Muscle layer of duodenum (tissue), 2 donors: Measurements from ENCODE around the gene HOXA10.

Experiments used
- H3K27ac ChIP-seq: one replicate; pipeline ENCODE4 v1.7.0; 2013; ENCODE audit warnings: mild to moderate bottlenecking, low read length
- H3K27me3 ChIP-seq: one replicate; pipeline ENCODE4 v1.7.0; 2013; ENCODE audit warnings: low read depth, mild to moderate bottlenecking, control low read depth, low read length
- H3K36me3 ChIP-seq, 2 donors: one replicate each; pipeline ENCODE4 v1.7.0; 2013; ENCODE audit warnings: low read length in 2 of 2, control low read depth in 1 of 2, mild to moderate bottlenecking in 1 of 2; ENCODE audit not compliant: insufficient read depth in 2 of 2, control insufficient read depth in 1 of 2
- H3K4me1 ChIP-seq, 2 donors: one replicate each; pipeline ENCODE4 v1.7.0; 2013; ENCODE audit warnings: low read length in 2 of 2, mild to moderate bottlenecking in 2 of 2, control low read depth in 1 of 2, moderate library complexity in 1 of 2; ENCODE audit not compliant: insufficient read depth in 2 of 2, control insufficient read depth in 1 of 2
- H3K4me3 ChIP-seq, 2 donors: one replicate each; pipeline ENCODE4 v1.7.0; 2013; ENCODE audit warnings: low read length in 2 of 2, low read depth in 1 of 2, mild to moderate bottlenecking in 1 of 2
- H3K9me3 ChIP-seq, 2 donors: one replicate each; pipeline ENCODE4 v1.7.0; 2013; ENCODE audit warnings: low read length in 2 of 2, control low read depth in 1 of 2, mild to moderate bottlenecking in 1 of 2; ENCODE audit not compliant: control insufficient read depth in 1 of 2
- donor health status: healthy.

Gene HOXA10

DNA sequence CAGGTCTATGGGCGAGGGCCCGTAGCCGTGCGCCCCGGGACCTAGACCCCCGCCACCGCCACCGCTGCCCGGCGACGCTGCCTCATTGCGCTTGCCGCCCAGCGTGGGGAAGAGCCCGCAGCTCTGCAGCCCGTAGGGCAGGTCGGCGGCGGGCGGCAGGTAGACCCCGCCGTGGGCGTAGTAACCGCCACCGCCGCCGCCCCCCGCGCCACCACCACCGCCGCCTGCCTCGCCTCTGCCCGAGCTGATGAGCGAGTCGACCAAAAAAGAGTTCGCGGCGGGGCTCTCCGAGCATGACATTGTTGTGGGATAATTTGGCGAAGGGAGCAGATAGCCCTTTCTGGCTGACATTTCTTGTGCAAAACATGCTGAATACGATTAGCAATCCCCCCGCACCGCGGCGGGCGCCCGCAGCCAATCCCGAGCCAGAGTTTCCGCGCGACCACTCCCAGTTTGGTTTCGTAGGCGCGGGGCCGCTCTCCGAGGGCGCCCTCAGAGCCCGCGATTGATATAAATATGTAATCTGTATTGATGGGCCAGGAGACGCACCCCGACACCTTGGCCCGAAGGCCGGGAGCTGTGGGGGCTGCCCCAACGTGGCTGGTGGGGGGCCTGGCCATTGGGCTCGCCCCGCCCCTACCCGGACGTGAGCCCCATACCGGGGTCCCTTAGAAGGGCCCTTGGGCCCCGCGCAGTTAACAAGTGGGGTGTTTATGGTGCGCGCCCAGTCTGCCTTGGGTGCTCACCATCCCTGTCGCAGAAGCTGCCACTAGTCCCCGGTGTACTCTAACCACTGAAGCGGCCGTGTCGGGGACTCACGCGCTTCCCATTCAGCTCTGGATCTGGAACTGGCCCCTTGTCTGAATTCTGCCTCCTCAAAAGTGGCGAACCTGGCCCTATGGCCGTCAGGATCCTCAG, at the start of gene HOXA10:
Gene HOXA10 (minus strand): TSS at position 365 of the 918 bp plus-strand sequence. CDS start 14 bp downstream, at position 351.
- Histone ChIP-seq H3K4me3 (peak within 1 kb of the TSS in 1 of 2 donors; percentile 55), H3K9me3 (no peaks in the 10 kb centered on the region), H3K36me3 (no peaks in the 10 kb centered on the region), H3K27ac (no peak within 1 kb of the TSS), H3K4me1 (peaks cover 0 to 34% of the 10 kb centered on the region in 2 donors), H3K27me3 (peaks cover 90% of the 10 kb centered on the region)

GRCh38 chr7:27221201-27221797, 47.2 kb upstream of the HOXA10 start:
- Histone ChIP-seq H3K4me3 (no peak overlapping the region), H3K4me1 (peaks cover 0 to 10% of the 10 kb centered on the region in 2 donors), H3K27ac (no peak overlapping the region), H3K9me3 (no peaks in the 10 kb centered on the region), H3K27me3 (peaks cover 60% of the 10 kb centered on the region), H3K36me3 (no peaks in the 10 kb centered on the region)

DNA sequence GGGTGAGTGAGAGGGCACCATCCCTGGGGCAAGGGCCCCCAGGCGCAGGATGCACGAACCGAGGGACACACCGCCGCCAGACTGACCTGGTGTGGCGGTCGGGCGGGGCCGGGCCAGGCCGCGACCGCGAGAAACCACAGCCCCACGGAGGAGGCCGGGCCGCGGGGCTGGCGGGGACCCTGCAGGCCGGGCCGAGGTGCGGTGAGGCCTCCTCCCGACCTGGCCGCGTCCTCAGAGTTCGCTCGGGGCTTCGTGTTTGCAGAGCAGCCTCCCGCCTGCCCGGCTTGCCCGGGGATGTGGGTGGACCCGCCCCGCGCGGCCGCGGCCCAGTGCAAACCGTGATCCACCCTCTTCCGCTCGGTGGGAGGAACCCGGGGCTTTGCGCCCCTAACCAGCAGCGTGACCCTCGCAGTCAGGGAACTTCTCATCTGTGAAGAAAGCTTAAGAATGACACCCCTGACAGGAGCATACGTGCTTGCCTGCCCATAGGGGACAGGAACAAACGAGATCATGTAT, 46.4 kb upstream of the HOXA10 start:
- peaks cover 0 to 6% of the 10 kb centered on the region in 2 donors for H3K4me1 ChIP-seq
- no peaks in the 10 kb centered on the region for H3K36me3 ChIP-seq
- no peaks in the 10 kb centered on the region for H3K9me3 ChIP-seq
- H3K27ac ChIP-seq = no peak overlapping the region
- no peak overlapping the region for H3K4me3 ChIP-seq
- H3K27me3 ChIP-seq = peaks cover 52% of the 10 kb centered on the region

DNA sequence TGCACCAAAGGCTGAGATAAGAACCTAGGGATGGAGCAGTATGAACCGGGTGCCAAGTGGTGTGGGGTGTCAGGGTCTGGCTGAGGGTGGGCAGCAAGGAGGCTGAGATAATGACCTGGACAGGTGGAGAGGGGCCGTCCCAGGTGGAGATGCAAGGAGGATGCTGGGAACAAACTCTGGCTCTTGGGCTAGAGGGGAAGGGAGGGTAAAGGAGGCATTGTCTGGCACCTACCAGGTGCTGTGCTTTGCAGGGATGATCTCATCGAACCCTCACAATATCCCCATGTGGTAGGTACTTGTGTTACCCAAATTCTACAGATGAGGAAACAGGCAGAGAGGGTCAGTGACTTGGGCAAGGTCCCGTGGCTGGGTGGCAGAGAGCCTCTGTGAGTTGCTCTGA, 45.7 kb upstream of the HOXA10 start:
- no peaks in the 10 kb centered on the region for H3K4me1 ChIP-seq
- H3K27ac ChIP-seq = no peak overlapping the region
- no peak overlapping the region for H3K4me3 ChIP-seq
- H3K9me3 ChIP-seq = no peaks in the 10 kb centered on the region
- peaks cover 45% of the 10 kb centered on the region for H3K27me3 ChIP-seq
- no peaks in the 10 kb centered on the region for H3K36me3 ChIP-seq

DNA sequence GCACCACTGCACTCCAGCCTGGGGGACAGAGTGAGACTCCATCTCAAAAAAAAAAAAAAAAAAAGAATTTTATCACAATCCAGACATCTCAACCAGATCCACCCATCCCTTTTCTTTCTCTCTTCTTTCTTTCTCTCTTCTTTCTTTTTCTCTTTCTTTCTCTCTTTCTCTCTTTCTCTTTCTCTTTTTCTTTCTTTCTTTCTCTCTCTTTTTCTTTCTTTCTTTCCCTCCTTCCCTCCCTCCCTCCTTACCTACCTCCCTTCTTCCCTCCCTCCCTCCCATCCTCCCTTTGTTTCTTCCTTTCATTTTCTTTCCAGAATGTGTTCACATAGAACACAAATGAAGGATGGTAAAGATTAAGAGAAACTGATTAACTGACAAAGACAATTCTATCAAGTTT, 43.8 kb upstream of the HOXA10 start:
- H3K4me3 ChIP-seq = no peak overlapping the region
- H3K4me1 ChIP-seq = peaks cover 0 to 7% of the 10 kb centered on the region in 2 donors
- peaks cover 51% of the 10 kb centered on the region for H3K27me3 ChIP-seq
- H3K27ac ChIP-seq = no peak overlapping the region
- H3K9me3 ChIP-seq = no peaks in the 10 kb centered on the region
- H3K36me3 ChIP-seq = no peaks in the 10 kb centered on the region

DNA sequence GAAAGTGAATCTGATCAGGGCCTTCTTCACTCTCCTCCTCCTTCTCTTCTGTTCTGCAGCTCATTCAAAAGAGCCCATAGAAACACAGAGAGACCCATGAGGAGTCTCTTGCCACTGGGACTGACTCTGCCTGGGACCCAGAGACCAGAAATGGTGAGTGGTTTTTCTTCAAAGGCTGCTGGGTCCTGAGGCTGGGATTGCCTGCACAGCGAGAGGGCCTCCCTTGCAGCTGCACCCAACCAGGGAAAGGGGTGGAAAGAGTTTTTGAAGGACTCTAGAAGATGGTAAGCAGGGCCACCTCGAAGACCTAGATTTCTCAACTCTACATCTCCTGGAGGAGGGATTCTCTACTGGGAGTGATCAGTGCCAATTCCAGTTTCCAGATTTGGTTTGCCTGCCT, 41.2 kb upstream of the HOXA10 start:
- peaks cover 3 to 17% of the 10 kb centered on the region in 2 donors for H3K4me1 ChIP-seq
- no peaks in the 10 kb centered on the region for H3K36me3 ChIP-seq
- H3K27me3 ChIP-seq = peaks cover 51% of the 10 kb centered on the region
- H3K9me3 ChIP-seq = no peaks in the 10 kb centered on the region
- H3K27ac ChIP-seq = no peak overlapping the region
- no peak overlapping the region for H3K4me3 ChIP-seq

GRCh38 chr7:27214239-27214950, 40.3 kb upstream of the HOXA10 start:
- no peak overlapping the region for H3K4me3 ChIP-seq
- H3K4me1 ChIP-seq = peaks cover 3 to 18% of the 10 kb centered on the region in 2 donors
- H3K27ac ChIP-seq = no peak overlapping the region
- peaks cover 51% of the 10 kb centered on the region for H3K27me3 ChIP-seq
- H3K36me3 ChIP-seq = no peaks in the 10 kb centered on the region
- H3K9me3 ChIP-seq = no peaks in the 10 kb centered on the region

DNA sequence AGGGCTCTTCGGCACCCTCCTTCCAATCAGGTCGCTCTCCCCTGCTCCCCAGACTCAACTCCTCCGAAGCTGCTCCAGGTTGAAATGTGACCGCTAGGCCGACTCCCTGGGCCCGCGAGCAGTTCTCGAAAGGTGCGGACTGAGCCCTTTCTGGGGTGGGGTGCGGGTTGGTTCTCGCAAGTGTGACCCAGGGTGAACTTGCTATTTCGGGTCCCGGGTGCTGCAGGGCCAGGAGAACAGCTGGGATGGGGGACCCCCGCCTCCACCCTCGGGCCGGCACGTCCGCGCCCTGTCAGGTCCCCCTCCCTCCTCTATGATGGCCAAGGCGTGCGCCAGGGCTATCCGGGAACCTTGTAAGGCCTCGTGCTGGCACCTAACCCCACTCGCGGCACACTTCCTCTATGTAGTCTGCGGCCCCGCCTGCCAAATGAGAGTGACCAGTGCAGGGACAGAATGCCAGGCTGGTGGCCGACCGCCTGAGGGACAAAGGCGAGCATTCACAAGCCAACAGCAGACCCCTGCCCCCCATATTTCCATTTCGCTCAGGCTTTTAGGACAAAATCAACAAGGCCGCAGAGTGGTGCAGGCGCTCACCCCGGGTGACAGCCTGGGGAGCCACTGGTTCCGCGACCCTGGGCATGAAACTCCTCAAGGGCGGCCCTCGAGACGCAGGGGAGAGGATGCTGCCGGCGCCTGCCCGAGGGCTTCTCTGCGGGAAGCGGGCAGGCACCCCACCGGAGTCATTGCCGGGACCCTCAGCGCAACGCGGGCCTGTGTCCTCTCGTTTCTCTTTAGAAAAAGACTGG, 39.5 kb upstream of the HOXA10 start:
- H3K27me3 ChIP-seq = peaks cover 56% of the 10 kb centered on the region

DNA sequence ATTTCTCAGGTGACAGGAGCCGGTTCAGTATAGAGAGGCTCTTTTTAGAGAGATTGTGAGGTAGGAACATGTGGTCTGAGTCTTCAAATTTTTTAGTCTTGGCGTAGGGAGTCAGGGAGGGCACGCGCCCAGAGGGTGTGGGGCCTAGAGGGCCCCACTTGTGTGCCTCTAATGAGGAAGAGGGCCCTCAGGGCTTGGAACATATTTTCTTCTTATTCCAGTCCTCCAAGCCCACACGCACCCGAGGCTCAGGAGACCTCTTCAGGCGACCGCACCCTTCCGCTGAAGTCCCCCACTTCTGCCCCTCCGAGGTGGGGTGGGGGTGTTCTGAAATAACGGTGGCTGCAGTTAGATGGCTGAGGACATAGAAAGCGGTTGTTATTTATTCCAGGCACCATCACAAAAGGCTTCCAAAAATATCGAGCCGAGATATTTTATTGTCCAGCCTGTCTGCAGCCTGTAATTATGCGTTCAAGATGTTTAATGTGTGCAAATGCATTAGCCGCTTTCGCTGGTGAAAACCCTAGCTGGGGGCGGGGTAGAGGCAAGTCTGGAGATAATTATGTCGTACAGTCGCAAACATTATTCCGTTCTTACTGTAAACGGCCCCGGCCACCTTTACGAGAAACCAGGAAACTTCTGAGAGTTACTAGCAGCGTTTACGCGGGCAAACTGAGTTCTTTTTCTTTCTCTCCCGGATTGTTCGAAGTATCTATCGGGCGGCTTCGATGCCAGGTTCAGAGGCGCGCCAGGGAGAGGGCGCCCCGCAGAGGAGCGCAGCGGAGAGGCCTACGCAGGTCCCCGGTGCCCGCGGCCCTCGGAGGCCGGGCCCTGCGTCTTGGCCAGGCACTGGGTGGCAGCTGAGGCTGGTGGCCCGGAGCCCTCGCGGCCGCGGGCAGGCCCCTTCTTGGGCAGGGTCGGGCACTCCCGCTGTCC, 38.6 kb upstream of the HOXA10 start:
- H3K36me3 ChIP-seq = no peaks in the 10 kb centered on the region
- peak overlapping the region in 1 of 2 donors; percentile 32 for H3K4me3 ChIP-seq
- peaks cover 65% of the 10 kb centered on the region for H3K27me3 ChIP-seq
- no peak overlapping the region for H3K27ac ChIP-seq
- H3K9me3 ChIP-seq = no peaks in the 10 kb centered on the region
- H3K4me1 ChIP-seq = peaks cover 3 to 18% of the 10 kb centered on the region in 2 donors

More for the DNA sequence above, 39.5 kb upstream of the HOXA10 start:
- peaks cover 3 to 18% of the 10 kb centered on the region in 2 donors for H3K4me1 ChIP-seq
- no peaks in the 10 kb centered on the region for H3K9me3 ChIP-seq
- H3K4me3 ChIP-seq = peak overlapping the region in 1 of 2 donors; percentile 32
- H3K27ac ChIP-seq = no peak overlapping the region
- no peaks in the 10 kb centered on the region for H3K36me3 ChIP-seq

GRCh38 chr7:27211764-27212204, 37.7 kb upstream of the HOXA10 start:
- peaks cover 3 to 18% of the 10 kb centered on the region in 2 donors for H3K4me1 ChIP-seq
- peaks cover 74% of the 10 kb centered on the region for H3K27me3 ChIP-seq
- no peak overlapping the region for H3K27ac ChIP-seq
- H3K9me3 ChIP-seq = no peaks in the 10 kb centered on the region
- H3K4me3 ChIP-seq = no peak overlapping the region
- H3K36me3 ChIP-seq = no peaks in the 10 kb centered on the region
